NCI-H2107 treated with DMSO at 0.1 percent for 48 hours (cell line): ENCODE measurements around the gene SFRP2.

Experiments
- DNase-seq: peaks from one replicate; lab custom pipeline; 2025; ENCODE audit not compliant: unreplicated experiment; lab: John Stamatoyannopoulos, UW

SFRP2 gene, protein sequence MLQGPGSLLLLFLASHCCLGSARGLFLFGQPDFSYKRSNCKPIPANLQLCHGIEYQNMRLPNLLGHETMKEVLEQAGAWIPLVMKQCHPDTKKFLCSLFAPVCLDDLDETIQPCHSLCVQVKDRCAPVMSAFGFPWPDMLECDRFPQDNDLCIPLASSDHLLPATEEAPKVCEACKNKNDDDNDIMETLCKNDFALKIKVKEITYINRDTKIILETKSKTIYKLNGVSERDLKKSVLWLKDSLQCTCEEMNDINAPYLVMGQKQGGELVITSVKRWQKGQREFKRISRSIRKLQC

DNA sequence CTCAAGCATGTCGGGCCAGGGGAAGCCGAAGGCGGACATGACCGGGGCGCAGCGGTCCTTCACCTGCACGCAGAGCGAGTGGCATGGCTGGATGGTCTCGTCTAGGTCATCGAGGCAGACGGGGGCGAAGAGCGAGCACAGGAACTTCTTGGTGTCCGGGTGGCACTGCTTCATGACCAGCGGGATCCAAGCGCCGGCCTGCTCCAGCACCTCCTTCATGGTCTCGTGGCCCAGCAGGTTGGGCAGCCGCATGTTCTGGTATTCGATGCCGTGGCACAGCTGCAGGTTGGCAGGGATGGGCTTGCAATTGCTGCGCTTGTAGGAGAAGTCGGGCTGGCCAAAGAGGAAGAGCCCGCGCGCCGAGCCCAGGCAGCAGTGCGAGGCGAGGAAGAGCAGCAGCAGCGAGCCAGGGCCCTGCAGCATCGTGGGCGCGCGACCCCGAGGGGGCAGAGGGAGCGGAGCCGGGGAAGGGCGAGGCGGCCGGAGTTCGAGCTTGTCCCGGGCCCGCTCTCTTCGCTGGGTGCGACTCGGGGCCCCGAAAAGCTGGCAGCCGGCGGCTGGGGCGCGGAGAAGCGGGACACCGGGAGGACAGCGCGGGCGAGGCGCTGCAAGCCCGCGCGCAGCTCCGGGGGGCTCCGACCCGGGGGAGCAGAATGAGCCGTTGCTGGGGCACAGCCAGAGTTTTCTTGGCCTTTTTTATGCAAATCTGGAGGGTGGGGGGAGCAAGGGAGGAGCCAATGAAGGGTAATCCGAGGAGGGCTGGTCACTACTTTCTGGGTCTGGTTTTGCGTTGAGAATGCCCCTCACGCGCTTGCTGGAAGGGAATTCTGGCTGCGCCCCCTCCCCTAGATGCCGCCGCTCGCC, at the start of gene SFRP2:
Gene SFRP2, minus strand, starts transcription at position 671 of the 864 bp plus-strand sequence. Its CDS starts 248 bp downstream, at position 423.
- DNase-seq = no peak

DNA sequence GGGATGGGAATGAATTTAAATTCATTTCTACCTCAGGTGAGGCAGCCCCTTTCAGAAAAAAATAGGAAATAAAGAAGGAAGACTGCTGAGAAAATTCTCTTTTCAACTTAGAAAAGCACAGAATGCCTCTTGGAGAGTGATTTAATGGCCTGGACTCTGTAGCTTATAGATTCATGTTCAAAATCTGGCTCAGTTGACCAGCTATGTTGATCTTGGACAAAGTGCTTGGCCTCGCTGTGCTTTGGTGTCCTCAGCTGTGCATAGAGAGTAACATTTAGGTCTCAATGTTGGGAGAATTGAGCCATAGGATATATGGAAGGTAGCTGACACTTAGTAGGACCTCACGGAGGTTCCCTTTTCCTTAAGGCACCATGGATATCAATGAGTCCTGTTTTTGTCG, 49.7 kb upstream of the SFRP2 start:
- no peak for DNase-seq

DNA sequence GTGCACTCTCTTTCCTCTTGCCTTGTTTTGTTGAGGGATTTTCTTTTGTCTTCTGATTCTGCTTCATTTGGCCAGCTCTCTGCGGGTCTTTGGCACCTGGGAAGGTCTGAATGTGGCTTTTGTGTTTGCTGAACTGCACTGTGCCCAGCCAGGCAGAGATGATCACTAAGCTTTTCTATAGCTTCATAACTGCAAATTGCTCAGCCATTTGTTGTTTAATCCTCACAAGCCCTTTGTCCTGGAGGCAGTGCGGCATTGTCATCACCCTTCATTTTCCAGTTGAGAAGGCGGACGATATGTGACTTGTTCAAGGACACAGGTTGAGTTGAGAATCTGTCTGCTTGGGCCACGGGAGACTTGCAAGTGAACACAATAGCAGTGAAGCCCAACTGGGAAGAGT, 46.0 kb upstream of the SFRP2 start:
- DNase-seq = no peak

DNA sequence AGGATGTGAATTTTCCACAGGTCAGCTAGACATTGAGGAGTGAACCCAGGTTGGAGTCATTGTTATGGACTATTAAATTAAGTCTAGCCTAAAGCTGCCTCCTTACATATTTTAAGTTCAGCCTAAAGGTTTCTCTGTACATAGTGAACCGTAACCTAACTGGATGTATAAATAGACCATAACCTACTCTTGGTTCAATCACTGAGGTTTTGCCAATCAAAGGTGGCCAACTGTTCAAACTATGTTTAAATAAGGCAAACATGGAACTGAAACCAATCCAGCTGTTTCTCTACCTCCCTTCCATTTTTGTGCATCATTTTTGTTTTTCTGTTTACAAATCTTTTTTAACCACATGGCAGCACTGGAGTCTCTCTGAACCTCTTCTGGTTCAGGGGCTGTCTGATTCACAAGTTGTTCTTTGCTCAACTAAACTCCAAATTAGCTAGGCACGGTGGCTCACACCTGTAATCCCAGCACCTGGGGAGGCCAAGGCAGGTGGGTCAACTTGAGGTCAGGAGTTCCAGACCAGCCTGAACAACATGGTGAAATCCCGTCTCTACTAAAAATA, 43.9 kb upstream of the SFRP2 start:
- no peak for DNase-seq

DNA sequence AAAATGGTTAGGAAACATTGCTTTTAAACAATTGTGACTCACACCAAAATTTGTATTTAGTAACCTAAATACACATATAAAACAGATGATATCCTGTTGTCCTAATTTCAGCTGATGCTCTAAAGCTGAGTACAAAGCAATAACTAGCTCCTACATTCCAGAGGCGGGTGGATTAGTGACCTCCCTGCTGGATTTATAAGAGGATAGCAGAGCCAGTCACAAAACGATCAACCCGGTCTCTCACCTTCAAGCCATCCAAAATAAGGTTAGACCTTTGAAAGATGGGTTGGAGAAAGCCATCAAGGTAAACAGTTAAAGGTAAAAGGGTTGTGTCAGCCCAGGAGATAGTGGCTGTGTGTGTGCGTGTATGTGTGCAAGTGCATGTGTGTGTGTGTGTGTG, 43.2 kb upstream of the SFRP2 start:
- DNase-seq = no peak

DNA sequence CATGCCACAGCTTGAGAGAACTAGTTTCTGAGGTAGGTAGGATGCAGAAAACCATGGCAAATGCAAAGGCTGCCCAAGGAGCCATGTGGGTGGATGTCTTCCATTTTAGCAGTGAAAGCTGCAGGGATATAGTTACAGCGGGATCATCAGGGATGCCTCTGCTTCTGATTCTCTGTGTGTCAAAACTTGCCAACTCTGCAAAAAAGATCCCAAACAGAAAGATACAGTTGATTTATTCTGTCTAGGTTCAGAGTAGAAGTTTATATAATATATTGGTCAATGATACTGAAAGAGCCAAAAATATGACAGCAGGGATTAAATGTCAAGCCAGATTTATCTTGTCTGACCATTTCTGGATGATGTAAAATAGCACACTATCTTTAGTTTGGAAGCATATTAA, 42.4 kb upstream of the SFRP2 start:
- DNase-seq = no peak

DNA sequence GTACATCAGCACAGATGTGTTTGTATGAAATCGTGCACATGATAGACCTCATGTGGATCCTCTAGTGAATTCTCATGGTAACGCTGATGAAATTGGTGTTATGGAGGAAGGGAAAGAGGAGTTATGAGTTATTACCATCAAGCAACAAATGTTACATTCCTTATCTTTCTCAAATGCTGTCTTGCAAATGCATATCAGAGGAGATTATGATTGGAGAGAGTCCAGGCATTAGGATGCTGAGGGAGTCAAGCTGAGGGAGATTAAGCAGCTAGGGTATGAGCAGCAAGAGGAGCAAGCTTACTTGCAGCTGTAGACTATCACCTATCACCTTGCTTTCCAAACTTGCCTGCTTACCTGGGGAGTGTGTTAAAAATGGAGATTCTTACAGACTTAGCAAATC, 36.8 kb upstream of the SFRP2 start:
- DNase-seq = no peak

DNA sequence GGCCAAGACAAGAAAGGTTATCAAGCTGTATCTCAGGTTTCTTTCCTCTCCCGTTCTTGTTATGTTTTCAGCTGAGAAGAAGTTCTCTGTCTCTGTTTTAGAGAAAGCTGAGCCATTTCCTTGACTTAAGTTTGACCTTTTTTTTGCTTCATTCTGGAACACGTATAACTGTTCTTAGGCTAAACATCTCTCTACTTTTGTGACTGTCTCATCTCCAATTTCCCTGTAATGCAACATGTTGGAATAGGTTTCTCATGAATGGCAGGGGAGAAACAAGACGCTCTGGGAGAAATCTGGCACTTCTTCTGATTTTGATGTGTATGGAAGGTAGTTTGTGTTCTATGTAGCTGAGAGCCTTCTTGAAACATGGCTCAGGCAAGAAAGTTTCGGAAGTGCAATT, 36.2 kb upstream of the SFRP2 start:
- no peak for DNase-seq

DNA sequence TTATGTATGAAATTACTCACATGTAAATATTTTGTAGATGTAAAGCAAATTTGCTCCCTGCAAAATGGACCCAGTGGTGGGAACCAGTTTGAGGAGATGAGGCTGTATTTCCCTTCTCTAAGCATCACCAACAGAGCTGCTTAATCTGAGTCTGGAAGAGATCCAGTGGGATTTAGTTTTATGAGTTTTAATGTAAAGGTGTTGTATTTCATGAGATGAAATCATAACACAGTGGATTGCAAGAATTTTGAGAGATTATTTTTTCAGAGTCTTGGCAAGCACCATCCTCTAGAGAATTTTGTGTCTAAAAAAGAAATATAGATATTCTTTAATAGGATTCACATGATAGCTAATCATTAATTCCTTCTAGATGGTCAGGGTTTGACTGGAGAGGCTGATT, 35.6 kb upstream of the SFRP2 start:
- no peak for DNase-seq

DNA sequence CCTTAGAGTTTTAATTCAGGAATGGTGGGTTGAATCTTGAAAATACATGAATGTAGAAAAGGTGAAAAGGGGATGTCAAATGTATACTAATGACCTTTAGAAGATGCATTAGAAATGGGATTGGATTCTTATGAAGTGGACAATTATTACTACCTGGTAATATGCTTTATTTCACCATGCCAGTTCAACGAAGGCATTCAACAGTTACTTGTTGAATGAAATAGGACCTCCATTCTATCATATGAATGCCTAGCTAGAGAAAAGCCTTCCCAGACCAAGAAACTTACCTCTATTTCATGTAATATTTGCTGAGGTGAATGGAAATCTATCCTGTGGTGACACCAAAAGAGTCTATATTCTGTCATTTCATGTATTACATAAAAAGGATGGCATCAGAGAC, 34.6 kb upstream of the SFRP2 start:
- DNase-seq = no peak

DNA sequence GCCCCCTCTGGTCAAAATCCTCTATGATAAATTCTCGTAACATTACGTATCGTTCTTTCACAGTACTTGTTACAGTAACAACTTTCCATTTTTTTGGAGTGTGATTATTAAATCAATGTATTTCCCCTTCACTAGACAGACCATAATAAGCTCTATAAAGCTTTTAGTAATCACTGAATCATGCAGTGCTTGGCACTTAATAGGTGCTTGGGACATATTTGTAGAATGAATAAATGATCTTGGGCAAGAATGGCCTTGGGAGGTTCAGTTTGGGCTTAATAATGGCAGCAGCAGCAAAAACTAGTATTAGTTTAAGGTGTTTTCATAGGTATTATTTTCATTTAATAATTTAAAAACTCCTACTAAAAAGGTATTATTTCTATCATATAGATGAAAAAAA, 33.4 kb upstream of the SFRP2 start:
- DNase-seq = no peak

DNA sequence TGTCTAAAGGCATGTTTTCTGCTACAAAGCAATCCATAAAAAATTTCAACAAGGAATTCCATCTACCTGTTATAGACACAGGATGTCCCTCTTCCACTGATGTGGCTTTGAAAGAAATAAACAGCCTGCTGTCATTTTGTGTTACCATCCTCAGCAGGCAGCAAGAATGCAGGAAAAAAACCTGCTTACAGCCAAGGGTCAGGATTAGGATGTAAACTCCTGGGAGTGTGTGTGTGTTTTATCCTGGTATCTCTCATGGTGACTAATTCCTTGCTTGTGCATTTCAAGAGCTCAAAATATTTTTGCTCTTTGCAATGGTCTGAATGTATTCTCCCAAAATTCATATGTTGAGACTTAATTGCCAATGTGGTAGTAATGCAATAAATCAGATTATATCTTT, 28.6 kb upstream of the SFRP2 start:
- DNase-seq = no peak

DNA sequence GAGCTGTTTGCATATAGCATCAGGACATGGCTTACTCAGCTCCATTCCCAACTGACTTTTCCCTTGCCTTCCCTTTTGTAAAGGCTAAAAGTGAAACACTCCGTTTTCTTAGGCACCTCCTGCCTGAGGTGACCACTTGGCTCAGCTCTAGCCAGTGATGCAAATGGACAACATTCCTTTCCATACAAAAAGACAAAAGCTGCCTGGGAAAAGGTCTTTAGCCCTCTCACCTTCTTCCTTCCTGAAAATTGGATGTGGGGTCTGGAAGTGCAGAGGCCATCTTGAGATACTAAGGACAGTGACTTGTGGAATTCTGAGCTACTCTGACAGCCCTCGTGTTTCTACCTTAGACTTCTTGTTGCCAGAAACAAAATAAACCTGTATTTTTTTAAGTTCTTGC, 27.7 kb upstream of the SFRP2 start:
- no peak for DNase-seq

DNA sequence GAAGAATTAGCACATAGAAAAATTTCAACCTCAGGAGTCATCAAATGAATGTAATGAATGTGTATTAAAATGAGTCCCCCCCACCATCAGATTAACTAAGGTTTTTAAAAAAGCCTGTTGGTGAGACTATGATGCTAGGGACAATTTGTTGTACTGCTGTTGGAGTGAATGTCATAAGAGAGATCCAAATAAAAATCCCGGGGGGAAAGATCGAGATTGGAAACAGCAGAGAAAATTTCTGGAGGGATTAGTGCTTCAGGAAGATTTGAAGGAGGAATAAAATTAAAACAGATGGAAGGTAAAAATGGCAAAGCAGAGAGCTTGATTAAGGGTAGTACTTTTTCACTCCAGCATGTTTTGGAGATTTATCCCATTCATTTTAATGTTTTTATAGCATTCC, 25.9 kb upstream of the SFRP2 start:
- DNase-seq = no peak

DNA sequence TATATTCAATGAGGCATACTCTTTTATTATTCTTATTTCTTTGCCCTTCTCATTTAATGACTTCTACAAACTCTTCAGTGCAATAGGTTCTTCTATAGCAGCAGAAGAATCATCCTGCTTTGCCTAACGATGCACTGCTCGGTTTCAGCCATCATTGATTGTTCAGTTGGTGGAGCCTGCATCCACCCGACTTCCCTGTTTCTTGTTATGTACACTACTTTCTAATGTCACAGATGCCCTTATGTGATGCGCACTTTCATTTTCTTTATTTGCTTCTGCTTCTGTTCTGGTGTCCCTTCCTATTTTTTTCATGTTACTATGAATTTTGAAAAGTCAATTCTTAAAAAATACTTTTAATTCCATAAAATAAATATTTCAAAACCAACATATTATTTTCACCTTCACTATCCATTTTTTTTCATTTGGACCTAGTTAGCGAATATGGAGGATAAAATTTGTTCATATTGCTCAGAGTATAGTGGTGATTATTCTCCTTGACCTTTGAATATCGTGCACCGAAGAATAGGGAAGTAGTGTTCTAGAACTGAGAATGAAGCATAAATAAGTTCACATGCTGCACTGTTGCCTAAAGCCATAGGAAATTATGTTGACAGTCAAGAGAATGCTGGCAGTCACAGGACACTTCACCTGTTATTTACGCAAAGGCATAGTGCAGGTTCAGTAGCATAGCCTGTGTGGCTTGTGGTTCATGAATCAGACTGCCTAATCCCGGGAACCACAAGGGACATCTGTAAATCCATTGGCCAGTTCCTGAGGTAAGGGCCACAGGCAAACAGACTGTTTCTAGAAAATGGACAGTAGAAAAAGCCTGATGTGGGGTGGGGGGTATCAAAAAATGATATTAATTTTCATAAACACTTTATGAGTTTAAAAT, 21.3 kb upstream of the SFRP2 start:
- no peak for DNase-seq

DNA sequence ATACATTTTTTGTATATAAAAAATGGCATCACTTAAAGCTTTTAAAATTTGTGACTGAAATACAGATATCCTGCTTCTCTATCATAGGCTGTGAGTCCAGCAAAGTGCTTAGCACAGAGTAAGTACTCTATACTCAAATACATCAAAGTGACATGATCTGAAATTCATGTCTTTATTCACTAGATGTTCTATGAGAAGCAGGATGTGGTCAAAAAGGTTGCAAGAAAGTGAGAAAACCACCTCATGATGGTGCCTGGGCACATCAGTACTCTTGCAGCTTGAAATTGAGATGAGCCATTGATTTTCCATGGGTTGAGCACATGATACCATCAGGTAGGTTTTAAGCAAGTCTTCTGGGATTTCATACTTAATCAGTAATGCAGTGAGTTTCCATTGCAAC, 20.4 kb upstream of the SFRP2 start:
- no peak for DNase-seq

DNA sequence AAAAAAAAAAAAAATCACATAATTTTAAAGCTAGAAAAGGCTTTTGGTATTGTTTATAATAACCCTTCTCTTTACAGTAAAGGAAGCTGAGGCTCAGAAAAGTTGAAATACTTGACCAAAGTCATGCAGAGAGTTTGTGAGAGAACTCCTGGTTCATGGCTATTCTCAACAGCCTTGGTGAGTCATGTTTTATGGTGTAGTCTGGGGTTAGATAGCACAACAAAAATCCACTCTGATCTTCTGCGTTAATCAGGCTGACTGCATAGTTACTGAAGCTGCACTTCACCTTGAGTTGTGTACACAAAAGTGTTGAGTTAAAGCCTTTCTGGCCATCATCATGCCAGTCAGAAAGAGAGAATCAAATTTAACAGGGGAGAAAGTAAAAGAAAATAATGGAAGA, 19.3 kb upstream of the SFRP2 start:
- no peak for DNase-seq

DNA sequence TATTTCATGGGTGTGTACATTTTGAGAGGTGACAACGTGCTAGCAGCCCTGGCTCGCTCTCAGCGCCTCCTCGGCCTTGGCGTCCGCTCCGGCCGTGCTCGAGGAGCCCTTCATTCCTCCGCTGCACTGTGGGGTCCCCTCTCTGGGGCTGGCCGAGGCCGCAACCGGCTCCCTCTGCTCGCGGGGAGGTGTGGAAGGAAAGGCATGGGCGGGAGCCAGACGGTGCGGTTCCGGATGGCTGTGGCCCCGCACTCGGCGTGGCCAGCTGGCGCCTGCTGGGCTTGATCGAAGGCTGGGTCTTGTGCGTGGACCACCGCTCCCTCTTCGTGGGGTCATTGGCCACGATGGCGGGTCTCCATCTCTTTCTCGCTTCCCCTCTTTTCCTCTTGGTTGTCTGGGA, 17.2 kb upstream of the SFRP2 start:
- DNase-seq = no peak

DNA sequence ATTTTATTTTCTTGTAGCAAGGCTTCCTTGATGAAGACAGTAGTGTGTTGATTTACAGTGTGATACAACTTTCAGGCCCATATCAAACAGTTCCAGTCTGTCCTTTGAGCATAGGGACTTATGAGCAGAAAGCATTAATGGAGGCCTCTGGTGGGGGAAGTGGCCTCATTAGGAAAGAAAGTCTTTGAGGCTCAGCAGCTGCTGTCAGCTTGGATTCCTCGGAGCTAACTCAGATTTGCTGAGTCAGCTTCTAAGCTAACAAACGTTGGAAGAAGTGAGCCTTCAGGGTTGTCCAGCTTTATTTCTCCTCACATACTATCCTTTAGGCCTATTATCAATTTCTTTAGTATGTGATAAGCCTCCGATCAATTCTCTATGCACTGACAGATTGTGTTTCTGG, 15.8 kb upstream of the SFRP2 start:
- no peak for DNase-seq

DNA sequence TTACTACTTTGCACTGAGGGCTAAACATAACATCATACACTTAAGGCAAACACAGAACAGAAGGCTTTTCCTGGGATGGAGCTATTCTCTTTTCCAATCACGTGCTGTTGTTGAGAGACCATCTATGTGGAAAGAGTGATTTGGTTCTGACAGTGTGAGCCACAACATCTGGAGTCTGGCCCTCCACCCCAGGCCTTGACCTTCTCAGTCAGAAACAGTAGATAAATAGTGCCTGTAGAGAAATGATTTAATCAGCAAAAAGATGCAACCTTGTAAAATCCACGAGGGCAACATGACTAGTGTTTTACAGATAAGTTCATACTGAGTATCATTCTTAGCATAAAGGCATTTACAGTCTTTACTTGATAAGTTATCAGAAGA, 10.8 kb upstream of the SFRP2 start:
- no peak for DNase-seq
